ENCODE measurements around the gene POGLUT2.

GRCh38 chr13:102839462-102839861 lies 40.7 kb upstream of the POGLUT2 start:
- TF ChIP-seq, protein P1, sequence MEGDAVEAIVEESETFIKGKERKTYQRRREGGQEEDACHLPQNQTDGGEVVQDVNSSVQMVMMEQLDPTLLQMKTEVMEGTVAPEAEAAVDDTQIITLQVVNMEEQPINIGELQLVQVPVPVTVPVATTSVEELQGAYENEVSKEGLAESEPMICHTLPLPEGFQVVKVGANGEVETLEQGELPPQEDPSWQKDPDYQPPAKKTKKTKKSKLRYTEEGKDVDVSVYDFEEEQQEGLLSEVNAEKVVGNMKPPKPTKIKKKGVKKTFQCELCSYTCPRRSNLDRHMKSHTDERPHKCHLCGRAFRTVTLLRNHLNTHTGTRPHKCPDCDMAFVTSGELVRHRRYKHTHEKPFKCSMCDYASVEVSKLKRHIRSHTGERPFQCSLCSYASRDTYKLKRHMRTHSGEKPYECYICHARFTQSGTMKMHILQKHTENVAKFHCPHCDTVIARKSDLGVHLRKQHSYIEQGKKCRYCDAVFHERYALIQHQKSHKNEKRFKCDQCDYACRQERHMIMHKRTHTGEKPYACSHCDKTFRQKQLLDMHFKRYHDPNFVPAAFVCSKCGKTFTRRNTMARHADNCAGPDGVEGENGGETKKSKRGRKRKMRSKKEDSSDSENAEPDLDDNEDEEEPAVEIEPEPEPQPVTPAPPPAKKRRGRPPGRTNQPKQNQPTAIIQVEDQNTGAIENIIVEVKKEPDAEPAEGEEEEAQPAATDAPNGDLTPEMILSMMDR (IDR thresholded peaks at IDR 0.05): no peak
- TF ChIP-seq EP300 (IDR thresholded peaks at IDR 0.05; ENCODE audit: borderline replicate concordance in 1 of 2, low read depth in 1 of 2, low read length in 1 of 2): no peak
- no peak for TF ChIP-seq TEAD4 (IDR thresholded peaks at IDR 0.05; ENCODE audit: borderline replicate concordance, insufficient read depth)
